Right forelimb (tissue), 1 donor: ENCODE measurements around the gene PLCL1.
"Not testable (repeated sequence)": the region's sequence is repeated elsewhere in the genome, so short reads cannot be mapped to it uniquely, and the experiment has no call there.

Source experiments
- DNase-seq: peaks from one replicate; pipeline ENCODE4 v3.0.0-alpha.2; 2018

PLCL1 gene

DNA sequence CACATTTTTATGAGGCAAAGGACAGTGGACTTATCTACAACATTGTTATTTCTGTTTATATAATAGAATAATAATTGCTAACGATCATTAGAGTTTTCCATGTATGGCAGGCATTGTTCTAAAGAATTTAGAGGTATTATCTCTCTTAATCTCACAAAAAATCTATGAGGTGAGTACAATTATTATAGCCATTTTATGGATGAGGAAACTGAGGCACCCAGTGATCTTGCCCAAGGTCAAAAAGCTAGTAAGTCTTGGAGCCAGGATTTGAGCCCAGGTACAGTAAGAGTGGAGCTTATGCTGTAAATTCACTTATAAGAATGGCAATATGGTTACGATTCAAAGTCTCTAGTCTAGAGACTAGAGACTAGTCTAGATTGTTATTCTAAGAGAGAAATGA is 331.7 kb downstream of the PLCL1 start:
- DNase-seq: no peak

DNA sequence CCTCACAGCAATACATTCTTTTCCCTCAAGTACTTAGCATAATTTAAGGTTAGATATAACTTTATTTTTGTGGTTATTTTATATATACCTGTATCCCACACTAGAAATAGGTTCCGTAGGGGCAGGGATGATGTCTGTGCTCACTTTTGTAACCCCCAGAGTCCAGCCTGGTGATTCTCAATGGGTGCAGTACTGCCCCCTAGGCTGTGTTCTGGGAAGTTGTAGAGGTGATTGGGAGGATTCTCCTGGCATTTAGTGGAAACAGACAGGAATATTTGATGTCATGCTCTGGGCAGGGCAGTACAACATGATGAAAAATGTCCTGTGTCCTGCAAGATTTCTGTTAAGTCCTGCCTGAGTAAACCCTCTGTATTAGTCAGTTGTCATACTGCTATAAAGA is 333.3 kb downstream of the PLCL1 start:
- DNase-seq: no peak

DNA sequence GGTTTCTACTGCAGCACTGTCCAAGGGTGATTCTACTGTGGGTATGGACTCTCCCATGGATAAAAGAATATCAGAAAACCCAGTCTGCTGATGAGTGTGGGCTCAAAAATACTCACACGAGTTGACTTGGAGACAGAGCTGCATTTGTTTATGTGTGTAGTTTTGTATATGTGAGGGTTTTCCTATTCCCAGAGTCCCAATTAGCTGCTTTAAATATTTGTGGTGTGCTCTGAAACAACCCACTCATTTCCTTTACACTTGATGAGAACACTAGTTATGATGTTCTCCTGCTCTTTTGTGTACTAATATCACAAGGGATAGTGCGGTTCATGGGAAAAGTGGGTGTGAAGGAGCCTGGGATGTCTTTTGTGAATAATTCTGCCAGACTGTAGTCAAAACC is 337.3 kb downstream of the PLCL1 start:
- DNase-seq: no peak

DNA sequence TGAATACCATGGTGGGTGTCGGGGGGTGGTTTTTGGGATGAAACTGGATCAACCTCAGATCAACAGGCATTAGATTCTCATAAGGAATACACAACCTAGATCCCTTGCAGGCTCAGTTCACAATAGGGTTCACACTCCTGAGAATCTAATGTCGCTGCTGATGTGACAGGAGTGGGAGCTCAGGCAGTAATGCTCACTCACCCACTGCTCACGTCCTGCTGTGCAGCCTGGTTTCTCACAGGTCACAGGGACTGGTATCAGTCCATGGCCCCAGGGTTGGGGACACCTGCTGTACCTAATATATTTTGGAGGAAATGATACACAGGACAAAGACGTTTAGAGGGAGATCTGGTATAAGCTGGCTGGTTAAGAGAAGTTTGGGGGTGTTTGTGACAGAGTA is 338.8 kb downstream of the PLCL1 start:
- no peak for DNase-seq

DNA sequence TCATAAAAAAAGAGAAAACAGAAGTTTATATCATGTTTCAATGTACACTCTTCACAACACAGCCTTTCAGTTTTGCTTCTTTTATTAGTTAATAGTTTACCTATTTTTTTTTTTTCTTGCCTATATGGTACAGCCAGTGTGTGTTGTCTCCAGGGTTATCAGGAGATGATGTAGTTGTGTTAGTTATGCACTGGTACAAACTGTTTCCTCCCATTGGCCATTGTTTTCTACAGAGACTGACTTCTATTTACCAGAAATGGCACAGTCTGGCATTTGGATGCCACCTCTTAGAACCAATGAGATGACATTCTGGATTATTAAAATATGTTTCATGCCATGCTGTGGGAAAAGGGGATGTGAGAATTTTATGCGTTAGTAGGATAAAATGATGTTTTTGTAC is 339.4 kb downstream of the PLCL1 start:
- DNase-seq: no peak

DNA sequence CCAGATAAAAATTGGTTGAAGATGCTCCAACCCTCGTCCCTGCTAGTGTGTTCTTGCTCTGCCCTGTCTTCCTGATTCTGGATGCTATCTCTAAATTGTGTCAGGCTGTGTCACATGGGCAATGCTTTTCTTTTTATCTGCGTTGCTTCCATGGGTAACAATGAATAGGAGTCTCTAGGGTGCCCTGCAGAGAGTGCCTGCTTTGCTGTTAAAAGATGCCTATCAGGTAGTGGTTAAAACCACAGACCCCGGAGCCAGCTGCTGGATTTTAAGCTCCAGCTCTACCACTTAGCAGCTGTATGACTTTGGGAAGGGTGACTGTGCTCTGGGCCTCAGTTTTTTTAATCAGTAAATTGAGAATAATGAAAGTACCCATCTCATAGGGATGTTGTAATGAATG is 340.3 kb downstream of the PLCL1 start:
- no peak for DNase-seq

DNA sequence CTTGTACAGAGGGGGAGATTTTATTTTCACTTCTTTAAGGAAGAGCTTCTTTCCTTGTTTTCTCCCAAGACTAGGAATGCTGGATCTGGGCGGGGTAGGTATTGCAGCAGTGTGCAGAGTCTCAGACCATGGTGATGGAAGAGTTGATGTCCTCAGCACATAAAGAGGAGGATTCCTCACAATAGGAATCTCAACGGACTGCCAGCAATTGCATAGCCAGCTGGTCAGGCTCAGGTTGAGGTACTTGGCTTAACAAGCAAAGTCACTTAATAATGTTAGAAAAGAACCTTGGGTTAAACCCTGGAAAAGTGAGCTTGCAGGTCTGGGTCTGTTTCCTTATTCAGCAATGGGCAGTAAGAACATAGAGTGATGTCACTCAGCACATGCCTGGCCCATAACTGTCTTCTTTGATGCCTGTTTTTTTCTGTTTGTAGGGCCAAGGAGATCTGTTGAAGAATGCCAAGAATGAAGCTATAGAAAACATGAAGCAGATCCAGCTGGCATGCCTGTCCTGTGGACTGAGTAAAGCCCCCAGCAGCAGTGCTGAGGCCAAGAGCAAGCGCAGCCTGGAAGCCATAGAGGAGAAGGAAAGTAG is 342.1 kb downstream of the PLCL1 start:
- no peak for DNase-seq

DNA sequence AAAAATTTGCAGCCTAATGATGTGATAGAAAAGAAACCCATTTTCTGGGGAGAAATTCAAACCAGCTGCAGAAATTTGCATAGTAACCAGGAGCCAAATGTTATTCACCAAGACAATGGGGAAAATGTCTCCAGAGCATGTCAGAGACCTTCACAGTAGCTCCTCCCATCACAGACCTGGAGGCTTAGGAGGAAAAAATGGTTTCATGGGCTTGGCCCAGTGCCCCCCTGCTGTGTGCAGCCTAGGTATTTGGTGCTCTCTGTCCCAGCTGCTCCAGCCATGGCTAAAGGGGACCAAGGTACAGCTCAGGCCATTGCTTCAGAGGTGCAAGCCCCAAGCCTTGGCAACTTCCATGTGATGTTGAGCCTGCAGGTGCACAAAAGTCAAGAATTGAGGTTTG is 352.9 kb downstream of the PLCL1 start:
- no peak for DNase-seq

DNA sequence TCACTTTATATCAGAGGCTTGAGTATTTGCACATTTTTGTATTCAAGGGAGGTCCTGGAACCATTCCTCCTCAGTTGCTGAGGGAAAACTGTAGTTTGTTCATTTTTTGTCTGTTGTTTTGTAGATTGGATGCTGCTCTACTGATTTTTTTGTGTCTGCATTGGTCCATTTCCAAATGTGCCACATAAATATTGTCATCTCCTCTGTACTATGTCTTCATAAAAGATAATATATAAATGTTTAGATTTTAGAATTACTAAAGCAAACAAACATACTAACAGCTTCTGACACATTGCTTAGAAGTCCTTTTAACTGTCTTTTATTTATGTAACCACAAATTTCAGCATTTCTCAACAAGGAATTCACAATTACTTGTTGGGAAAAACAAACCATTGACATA is 356.8 kb downstream of the PLCL1 start:
- DNase-seq: no peak

DNA sequence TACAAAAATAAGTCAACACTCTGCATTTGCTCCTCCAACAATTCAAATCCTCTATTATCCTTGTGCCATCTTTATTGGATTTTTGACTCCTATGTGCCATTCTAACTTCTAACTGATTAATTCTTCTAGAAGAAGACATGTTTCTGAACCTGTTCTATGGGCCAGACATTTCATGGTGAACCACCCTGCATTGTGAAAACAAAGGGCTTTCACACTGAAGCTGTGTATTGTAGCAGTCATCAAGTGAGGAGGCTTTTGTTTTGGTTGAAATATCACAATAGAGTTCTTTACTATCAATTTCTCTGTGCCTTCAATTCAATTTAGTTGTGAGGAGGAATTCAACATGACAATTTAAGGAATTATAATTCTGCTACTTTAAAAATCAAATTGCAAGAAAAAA is 357.9 kb downstream of the PLCL1 start:
- no peak for DNase-seq

DNA sequence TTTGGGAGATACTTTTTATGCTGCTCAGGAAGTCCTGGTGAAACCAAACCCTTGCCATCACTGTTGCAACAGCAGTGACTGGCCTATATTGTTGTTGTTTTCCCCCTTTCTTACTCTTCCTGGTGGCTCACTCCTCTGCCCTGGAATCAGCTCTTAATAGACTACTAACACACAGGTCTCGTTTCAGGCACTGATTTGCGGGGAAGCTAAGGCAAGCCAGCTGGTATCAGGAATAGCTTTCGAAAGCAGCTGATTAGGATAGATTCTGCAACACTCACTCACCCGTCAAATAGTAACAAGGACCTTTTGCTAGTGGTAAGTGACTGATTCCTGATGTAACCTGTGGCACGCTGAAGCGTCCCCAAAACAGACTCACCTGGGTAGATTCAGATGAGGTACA is 360.4 kb downstream of the PLCL1 start:
- no peak for DNase-seq

DNA sequence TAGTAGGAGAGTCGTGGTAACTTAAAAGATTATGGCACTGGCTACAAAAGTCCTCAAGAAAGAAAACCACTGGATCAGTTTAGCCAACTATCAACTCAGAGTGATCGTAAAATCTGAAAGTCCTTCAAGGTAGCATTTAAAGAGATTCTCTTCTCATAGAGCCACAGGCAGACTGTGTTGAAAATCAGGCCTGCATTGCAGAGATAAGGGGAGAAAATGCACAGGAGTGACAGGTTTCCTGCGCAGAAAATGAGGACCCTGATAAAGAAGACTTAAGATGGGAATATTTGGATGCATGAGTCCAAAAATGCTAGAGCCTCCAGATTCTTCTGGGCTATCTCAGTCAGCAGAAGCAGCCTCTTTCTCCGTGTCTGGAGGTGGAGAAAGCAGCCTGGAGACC is 360.9 kb downstream of the PLCL1 start:
- no peak for DNase-seq

DNA sequence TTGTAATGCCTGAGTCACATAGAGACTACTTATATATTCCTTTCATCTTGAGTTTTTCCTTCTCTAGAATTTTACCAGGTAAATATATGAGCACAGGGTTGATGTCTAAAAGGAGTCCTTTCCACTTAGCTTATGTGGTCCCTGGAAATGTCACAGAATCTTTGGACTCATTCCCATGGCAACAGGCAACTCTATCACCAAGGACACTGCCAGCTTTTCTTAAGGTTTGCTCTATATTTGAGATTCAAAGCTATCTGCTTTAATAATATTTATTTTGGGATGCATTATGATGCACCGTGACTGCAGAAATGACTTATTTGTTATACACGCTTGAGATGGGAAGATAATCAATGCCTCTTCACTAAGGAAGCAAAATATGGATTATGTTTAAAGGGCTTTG is 363.0 kb downstream of the PLCL1 start:
- DNase-seq: no peak

DNA sequence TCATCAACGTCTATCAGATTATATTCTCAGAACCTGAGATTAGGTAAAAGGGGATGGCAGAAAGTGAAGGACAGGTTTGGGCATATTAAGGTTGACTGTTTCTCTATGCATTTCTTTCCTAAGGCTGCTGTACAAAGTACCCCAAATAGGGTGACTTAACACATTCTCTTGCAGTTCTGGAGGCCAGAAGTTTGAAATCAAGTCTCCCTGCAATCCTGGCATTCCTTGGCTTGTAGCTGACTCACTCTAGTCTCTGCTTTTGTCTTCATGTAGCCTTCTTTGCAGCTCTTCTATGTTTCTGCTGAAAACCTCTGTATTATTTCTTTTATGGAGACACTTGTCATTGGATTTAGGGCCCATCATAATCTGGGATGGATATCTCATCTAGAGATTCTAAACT is 364.3 kb downstream of the PLCL1 start:
- no peak for DNase-seq

DNA sequence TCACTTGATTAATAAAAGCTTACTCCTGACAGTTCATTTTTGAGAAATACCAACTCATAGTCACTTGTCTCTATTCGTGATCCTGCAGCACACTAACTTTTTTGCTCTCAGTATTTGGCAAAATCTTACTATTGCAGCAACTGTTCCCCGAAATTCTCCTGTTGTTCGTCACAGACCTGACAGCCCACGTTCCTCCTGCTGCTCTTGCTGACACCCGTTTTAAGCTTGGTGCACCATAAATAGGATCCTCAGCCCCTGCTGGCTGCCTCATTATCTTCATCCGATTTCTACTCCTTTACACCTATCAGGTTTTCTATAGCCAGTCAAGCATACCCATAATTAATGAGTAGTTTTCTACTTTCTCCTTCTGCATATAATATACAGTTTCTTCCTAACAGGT is 368.8 kb downstream of the PLCL1 start:
- no peak for DNase-seq

DNA sequence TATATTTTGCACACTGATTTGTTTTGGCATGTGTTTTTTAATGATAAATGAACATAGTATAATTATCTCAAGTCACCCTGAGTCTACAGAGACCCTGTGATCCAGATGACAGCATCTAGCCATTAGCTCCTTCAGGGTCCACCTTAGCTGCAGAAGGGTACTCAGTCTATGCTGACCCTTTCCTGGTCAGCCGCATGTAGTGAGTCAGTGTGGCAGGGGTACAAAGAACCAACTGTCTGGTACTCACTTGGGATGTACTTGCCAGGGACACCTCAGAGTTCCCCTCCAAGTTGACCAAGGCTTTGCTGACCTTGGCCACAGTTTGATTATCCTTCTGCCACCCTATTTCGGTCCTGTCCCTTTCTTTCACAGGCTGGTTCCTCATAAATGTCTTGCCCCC is 369.5 kb downstream of the PLCL1 start:
- DNase-seq: no peak

DNA sequence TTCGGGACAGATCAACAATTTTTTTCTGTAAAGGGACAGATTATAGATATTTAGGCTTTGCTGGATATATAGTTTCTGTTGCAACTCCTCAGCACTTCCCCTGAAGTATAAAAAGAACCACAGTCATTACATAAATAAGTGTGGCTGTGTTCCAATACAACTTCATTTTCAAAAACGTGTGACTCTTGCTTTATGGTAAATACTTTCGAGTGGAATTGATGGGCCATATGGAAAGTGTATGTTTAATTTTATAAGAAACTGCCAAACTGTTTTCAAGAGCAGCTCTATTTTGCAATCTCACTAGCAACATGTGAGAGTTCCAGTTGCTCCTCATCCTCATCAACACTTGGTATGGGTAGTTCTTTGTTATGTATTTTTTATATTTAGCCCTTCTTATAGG is 370.9 kb downstream of the PLCL1 start:
- DNase-seq: no peak

DNA sequence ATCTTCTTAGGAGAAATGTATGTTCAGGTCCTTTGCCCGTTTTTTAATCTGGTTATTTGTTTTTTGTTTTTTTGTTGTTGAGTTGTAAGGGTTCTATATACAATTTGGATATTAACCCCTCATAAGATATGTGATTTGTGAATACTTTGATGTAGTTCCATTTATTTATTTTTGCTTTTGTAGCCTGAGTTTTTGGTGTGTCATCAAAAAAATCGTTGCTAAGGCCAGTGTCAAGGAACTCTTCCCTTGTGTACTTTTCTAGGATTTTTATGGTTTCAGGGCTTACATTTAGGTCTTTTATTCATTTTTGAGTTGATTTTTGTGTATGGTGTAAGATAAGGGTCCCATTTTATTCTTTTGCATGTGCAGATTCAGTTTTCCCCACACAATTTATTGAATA is 372.6 kb downstream of the PLCL1 start:
- no peak for DNase-seq

DNA sequence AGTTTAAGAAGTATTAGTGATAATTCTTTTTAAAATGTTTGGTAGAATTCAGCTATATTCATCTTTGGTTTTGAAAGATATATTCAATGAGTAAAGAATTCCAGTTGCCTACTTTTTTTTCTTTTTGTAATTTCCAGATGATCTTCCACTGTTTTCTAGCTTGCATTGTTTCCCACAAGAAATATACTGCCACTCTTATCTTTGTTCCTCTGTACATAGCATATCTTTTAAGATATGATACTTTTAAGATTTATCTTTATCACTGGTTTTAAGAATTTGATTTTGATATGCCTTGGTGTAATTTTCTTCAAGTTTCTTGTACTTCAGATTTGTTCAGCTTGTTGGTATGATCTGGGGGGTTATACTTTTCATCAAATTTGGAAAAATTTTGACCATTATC is 374.4 kb downstream of the PLCL1 start:
- DNase-seq: no peak

DNA sequence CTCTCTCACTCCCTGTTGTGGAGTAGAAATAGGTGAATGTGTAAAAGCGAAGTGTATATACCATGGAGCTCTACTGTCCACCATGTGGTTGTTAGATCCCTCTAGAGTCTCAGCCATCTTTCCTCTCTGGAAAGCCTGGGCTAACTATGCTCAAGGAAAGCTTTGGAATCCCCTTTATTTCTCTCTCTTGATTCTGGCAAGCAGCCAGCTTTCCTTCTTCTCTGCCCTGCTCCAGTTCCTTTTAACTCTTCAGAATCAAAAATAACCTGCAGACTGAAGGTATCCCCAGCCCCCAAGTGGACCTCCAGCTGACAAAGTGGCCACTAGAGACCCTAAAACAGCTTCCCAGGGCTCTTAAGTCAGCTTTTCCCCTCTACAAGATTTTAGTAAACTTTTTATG is 381.9 kb downstream of the PLCL1 start:
- no peak for DNase-seq

DNA sequence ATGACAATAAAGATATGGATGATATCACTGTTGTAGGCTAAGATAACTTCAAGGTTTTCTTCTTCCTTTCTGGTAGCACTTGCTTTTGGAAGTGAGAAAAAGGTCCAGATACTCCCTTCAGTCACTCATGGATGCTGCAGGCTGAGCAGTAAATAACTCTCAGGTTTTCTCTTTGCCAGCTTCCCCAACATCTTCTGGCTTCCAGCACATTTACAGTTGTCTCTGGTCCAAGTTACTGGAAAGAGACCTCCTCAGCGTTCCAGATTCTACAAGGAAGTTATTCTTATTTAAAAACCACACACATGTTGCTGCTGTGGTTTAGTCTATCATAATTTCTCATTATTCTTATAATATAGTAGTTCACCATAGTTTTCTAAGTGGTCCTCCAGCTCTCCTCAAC is 383.4 kb downstream of the PLCL1 start:
- no peak for DNase-seq

DNA sequence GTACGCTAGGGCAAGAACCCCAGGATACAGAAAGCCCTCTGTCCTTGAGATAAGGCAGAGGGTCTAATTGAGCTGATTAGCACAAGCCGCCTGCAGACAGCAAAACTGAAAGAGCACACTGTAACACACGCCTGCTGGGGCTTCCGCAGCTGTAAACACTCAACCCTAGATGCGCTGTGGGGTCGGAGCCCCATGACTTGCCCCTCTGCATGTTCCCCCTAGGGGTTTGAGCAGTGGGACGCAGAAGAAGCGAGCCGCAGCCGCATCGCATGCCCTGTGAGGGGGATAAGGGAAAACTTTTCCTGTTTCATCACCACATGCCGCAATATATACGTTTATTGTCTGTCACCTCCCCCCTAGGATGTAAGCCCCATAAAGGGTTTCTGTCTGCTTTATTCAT is 384.6 kb downstream of the PLCL1 start:
- no peak for DNase-seq

DNA sequence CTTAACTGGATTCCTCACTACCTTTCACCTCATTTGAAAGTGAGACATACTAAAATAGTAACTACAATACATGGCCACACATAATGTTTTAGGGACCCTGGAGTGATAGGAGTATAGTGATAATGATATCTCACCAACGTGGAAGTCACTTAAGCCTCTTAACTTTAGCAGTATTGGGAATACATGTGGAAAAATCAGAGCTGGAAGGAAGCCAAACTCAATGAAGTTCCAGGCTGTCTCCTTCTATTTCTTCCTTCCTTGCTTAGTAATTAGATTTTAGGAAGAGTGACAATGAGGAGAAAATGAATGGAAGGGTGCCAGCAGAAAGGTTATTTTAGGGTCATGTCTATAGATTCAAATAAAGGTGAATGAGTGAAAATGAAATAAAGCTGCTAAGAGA is 387.3 kb downstream of the PLCL1 start:
- DNase-seq: no peak

DNA sequence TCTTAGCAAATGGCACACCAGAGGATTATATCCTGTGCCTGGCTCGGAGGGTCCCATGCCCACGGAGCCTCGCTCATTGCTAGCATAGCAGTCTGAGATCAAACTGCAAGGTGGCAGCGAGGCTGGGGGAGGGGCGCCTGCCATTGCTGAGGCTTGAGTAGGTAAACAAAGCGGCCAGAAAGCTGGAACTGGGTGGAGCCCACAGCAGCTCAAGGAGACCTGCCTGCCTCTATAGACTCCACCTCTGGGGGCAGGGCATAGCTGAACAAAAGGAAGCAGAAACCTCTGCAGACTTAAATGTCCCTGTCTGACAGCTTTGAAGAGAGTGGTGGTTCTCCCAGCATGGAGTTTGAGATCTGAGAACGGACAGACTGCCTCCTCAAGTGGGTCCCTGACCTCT is 392.2 kb downstream of the PLCL1 start:
- not testable (repeated sequence) for DNase-seq
